IMR-90 (cell line): ENCODE results near the gene CYTH1. TPM values are rescaled to one million over a fixed set of nuclear protein-coding genes. Genes with fewer than 3 reads are reported as not detected.

ENCODE experiments used
- ATAC-seq: fragments of 200-7000 bp; cut with Tn5 transposase; 2 replicates; pipeline ENCODE4 v1.9.1; 2020; ENCODE audit warnings: low read depth, mild to moderate bottlenecking, moderate library complexity
- BruUV-seq: library from RNA; stranded (reverse); fragments of 400-500 nt; replicated peaks from 2 replicates; lab custom pipeline; 2021; lab: Mats Ljungman, UMichigan
- CTCF ChIA-PET: fragments of 300-600 bp; formaldehyde crosslinking; extraction: SDS; loops from one replicate; lab custom pipeline; 2021; ENCODE audit warnings: antibody characterized with exemption; lab: Yijun Ruan, JAX
- POLR2A ChIA-PET: fragments of 300-600 bp; sonication (Branson Sonifier 250); formaldehyde crosslinking; loops from one replicate; lab custom pipeline; 2022; ENCODE audit warnings: antibody characterized with exemption; ENCODE audit not compliant: unreplicated experiment; lab: Charles Lee
- DNase-seq: peaks from one replicate; pipeline ENCODE4 v3.0.0; 2013
- H2AFZ ChIP-seq: replicated peaks from 2 replicates; pipeline ENCODE3; 2013; ENCODE audit warnings: low read length, mild to moderate bottlenecking; ENCODE audit not compliant: poor library complexity
- H2AK5ac ChIP-seq: 2 replicates; pipeline ENCODE4 v1.6.1; 2013; ENCODE audit warnings: low read depth, low read length, inconsistent platforms
- H2AK9ac ChIP-seq: replicated peaks from 2 replicates; pipeline ENCODE3; 2013; ENCODE audit warnings: mild to moderate bottlenecking, low read depth, low read length, moderate library complexity; ENCODE audit not compliant: poor library complexity
- H2BK120ac ChIP-seq: 2 replicates; pipeline ENCODE4 v1.6.1; 2013; ENCODE audit warnings: low read depth, low read length, inconsistent platforms
- H2BK15ac ChIP-seq: 3 replicates; pipeline ENCODE4 v1.6.1; 2013; ENCODE audit warnings: low read depth, low read length, inconsistent platforms
- H2BK20ac ChIP-seq: 2 replicates; pipeline ENCODE4 v1.6.1; 2013; ENCODE audit warnings: low read depth, mild to moderate bottlenecking, inconsistent platforms, low read length, moderate library complexity
- H2BK5ac ChIP-seq: 2 replicates; pipeline ENCODE4 v1.6.1; 2013; ENCODE audit warnings: mild to moderate bottlenecking, low read depth, low read length, inconsistent platforms; ENCODE audit not compliant: poor library complexity, severe bottlenecking
- H3K14ac ChIP-seq: replicated peaks from 2 replicates; pipeline ENCODE4 v1.6.1; 2013; ENCODE audit warnings: low read depth, low read length, inconsistent platforms
- H3K18ac ChIP-seq: 2 replicates; pipeline ENCODE4 v1.6.1; 2013; ENCODE audit warnings: low read depth, low read length, control low read depth
- H3K23ac ChIP-seq: 2 replicates; pipeline ENCODE4 v1.6.1; 2013; ENCODE audit warnings: low read depth, low read length, inconsistent platforms
- H3K27ac ChIP-seq: 2 replicates; pipeline ENCODE4 v1.5.1; 2013; ENCODE audit warnings: mild to moderate bottlenecking, control low read depth, low read length; ENCODE audit not compliant: insufficient read depth
- H3K27me3 ChIP-seq: 2 replicates; pipeline ENCODE4 v1.6.1; 2013; ENCODE audit warnings: low read length; ENCODE audit not compliant: control insufficient read depth, insufficient read depth
- H3K36me3 ChIP-seq: 2 replicates; pipeline ENCODE4 v1.6.1; 2013; ENCODE audit warnings: low read length, mixed read lengths; ENCODE audit not compliant: control insufficient read depth, insufficient read depth
- H3K4ac ChIP-seq: 2 replicates; pipeline ENCODE4 v1.6.1; 2013; ENCODE audit warnings: low read depth, low read length, inconsistent platforms
- H3K4me1 ChIP-seq: 2 replicates; pipeline ENCODE4 v1.6.1; 2013; ENCODE audit warnings: low read length, mixed read lengths; ENCODE audit not compliant: control insufficient read depth, insufficient read depth
- H3K4me2 ChIP-seq: 2 replicates; pipeline ENCODE4 v1.6.1; 2013; ENCODE audit warnings: low read depth, mild to moderate bottlenecking, control low read depth, low read length, moderate library complexity
- H3K4me3 ChIP-seq: 2 replicates; pipeline ENCODE4 v1.5.1; 2013; ENCODE audit warnings: low read depth, mild to moderate bottlenecking, control low read depth, low read length, moderate library complexity; ENCODE audit not compliant: insufficient read depth
- H3K56ac ChIP-seq: 2 replicates; pipeline ENCODE4 v1.6.1; 2013; ENCODE audit warnings: low read length, inconsistent platforms; ENCODE audit not compliant: insufficient read depth; ENCODE audit errors: extremely low read depth
- H3K79me1 ChIP-seq, 2 experiments: 2 replicates each; pipeline ENCODE4 v1.6.1; 2013; ENCODE audit warnings: low read length in 2 of 2, inconsistent platforms in 1 of 2, low read depth in 1 of 2
- H3K9ac ChIP-seq: 2 replicates; pipeline ENCODE4 v1.6.1; 2013; ENCODE audit warnings: low read depth, low read length, control low read depth
- H3K9me1 ChIP-seq: 2 replicates; pipeline ENCODE4 v1.6.1; 2013; ENCODE audit warnings: low read length, inconsistent platforms; ENCODE audit not compliant: insufficient read depth
- H3K9me3 ChIP-seq: 2 replicates; pipeline ENCODE4 v1.6.1; 2013; ENCODE audit warnings: low read length; ENCODE audit not compliant: control insufficient read depth, insufficient read depth
- H4K20me1 ChIP-seq: 2 replicates; pipeline ENCODE4 v1.6.1; 2013; ENCODE audit warnings: low read length, inconsistent platforms; ENCODE audit not compliant: insufficient read depth
- H4K5ac ChIP-seq: 2 replicates; pipeline ENCODE4 v1.6.1; 2013; ENCODE audit warnings: mild to moderate bottlenecking, low read depth, low read length, control low read depth
- H4K8ac ChIP-seq, 2 experiments: 2 replicates each; pipeline ENCODE4 v1.6.1; 2013; ENCODE audit warnings: low read depth in 2 of 2, low read length in 2 of 2, control low read depth in 1 of 2, inconsistent platforms in 1 of 2
- H4K91ac ChIP-seq: 2 replicates; pipeline ENCODE4 v1.6.1; 2013; ENCODE audit warnings: low read depth, low read length, inconsistent platforms; ENCODE audit not compliant: insufficient read depth
- FOS ChIP-seq: fragments of 150-350 bp; IDR thresholded peaks from 2 replicates; pipeline ENCODE4 v1.6.1; 2016; ENCODE audit warnings: low read depth, low read length
- WGBS, 2 experiments: methylation state at CpG; one replicate each; pipeline versions ENCODE4 v1.1.5 to v1.1.7; 2013; ENCODE audit warnings: missing lambda C conversion rate in 2 of 2; ENCODE audit not compliant: insufficient read length in 1 of 2; ENCODE audit errors: extremely low coverage in 2 of 2; 5-methylcytosine and 5-hydroxymethylcytosine counted together
- dilution Hi-C: fragments of 300-500 bp; cut with HindIII; formaldehyde crosslinking; loops from one replicate; pipeline ENCODE4 v1.14.3; 2018; ENCODE audit warnings: low sequenced_read_pairs; ENCODE audit not compliant: unreplicated experiment
- in situ Hi-C: fragments of 300-500 bp; cut with MboI; formaldehyde crosslinking; loops from 3 replicates; pipeline ENCODE4 v1.14.3; 2019; ENCODE audit warnings: low sequenced_read_pairs, inconsistent platforms, mixed read lengths
- intact Hi-C: fragments of 100-400 bp; cut with micrococcal nuclease; formaldehyde crosslinking; loops from 2 replicates; pipeline ENCODE4 v1.10.0; 2022
- polyA plus RNA-seq, 3 experiments: library from polyadenylated mRNA; depleted of rRNA; stranded (reverse); fragments of >200 nt; gene quantifications; 2 replicates each; pipeline ENCODE4 v1.2.3, GENCODE V29; 2012; ENCODE audit warnings: low replicate concordance in 1 of 3
- total RNA-seq: library from RNA; depleted of rRNA; stranded (reverse); fragments of >200 nt; gene quantifications from 2 replicates; pipeline ENCODE4 v1.2.3, GENCODE V29; 2012

CYTH1 gene
- total and polyA plus RNA-seq, 2 of the 4 experiments (the other 2 are of a cell fraction) = 7.9 to 12.4 TPM

DNA sequence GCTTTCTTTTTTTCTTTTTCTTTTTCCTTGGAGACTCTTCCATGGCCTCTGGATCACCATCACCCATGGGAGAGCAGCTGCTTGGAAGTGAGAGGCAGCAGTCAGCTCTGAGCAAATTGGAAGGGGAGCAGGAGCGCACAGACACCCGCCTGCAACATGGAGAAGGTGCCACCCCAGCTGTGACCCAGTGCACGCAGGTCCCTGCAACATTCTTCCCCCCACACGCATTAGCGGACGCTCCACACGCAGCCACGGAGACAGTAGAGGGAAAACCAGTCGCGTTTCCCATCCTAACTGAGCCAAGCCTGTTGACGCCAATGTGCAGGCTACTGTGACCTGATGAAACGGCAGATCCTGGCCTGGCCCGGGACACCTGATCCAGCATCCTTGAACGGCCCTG, 20.4 kb upstream of the CYTH1 start:
- Histone ChIP-seq H2BK120ac (no peak overlapping the region), H3K27ac (no peak overlapping the region), H3K23ac (no peak overlapping the region), H3K4ac (no peak overlapping the region), H2BK5ac (no peak overlapping the region), H3K27me3 (no peaks in the 10 kb centered on the region), H2AFZ (no peak overlapping the region), H3K79me1 (peaks cover 19 to 65% of the 10 kb centered on the region in 2 experiments), H3K9me1 (peaks cover 15% of the 10 kb centered on the region; the same call in 1 of the 2 replicates), H3K36me3 (peaks cover 68% of the 10 kb centered on the region), H2AK9ac (no peak overlapping the region), H3K4me3 (no peak overlapping the region), H3K14ac (no peak overlapping the region), H3K4me2 (no peak overlapping the region), H3K9ac (no peak overlapping the region), H3K56ac (no peak overlapping the region), H2BK15ac (no peak overlapping the region), H3K18ac (no peak overlapping the region), H4K8ac (no peak overlapping the region), H3K4me1 (no peaks in the 10 kb centered on the region), H4K91ac (no peak overlapping the region), H3K9me3 (no peaks in the 10 kb centered on the region), H2AK5ac (no peak overlapping the region), H4K5ac (no peak overlapping the region), H4K20me1 (peaks cover 29% of the 10 kb centered on the region), H2BK20ac (no peak overlapping the region)
- ChIA-PET POLR2A (no interaction called here), CTCF (interaction anchor here (0.6 kb wide), 1 partner anchor 31 kb away, joined by 5 read pairs; no protein-coding TSS in a partner anchor)
- in situ Hi-C loops = no loop called here
- TF ChIP-seq FOS = no peak
- BruUV-seq = no TSS peak
- dilution Hi-C loops = no loop called here
- intact Hi-C loops = no loop called here
- 96% methylated on average over 9 of the region's 14 CpGs; no CpG with 5 or more reads in 1 of the 2 experiments for WGBS, 2 experiments
- DNase-seq (no peak), ATAC-seq (no peak)
